PC-3 (cell line): ENCODE results near the gene FOXI1.

Experiments used
- EZH2 ChIP-seq: fragments of 300-600 bp; sonication (generic); IDR thresholded peaks from one replicate; pipeline ENCODE4 v1.6.1; 2017; ENCODE audit warnings: antibody characterized with exemption, mild to moderate bottlenecking, low read length; ENCODE audit not compliant: unreplicated experiment
- TF ChIP-seq, protein P1 (sequence below): fragments of 300-600 bp; sonication (generic); conservative IDR thresholded peaks from 2 replicates; pipeline ENCODE4 v1.5.1; 2017; ENCODE audit warnings: antibody characterized with exemption, low read depth, mild to moderate bottlenecking, low read length

DNA sequence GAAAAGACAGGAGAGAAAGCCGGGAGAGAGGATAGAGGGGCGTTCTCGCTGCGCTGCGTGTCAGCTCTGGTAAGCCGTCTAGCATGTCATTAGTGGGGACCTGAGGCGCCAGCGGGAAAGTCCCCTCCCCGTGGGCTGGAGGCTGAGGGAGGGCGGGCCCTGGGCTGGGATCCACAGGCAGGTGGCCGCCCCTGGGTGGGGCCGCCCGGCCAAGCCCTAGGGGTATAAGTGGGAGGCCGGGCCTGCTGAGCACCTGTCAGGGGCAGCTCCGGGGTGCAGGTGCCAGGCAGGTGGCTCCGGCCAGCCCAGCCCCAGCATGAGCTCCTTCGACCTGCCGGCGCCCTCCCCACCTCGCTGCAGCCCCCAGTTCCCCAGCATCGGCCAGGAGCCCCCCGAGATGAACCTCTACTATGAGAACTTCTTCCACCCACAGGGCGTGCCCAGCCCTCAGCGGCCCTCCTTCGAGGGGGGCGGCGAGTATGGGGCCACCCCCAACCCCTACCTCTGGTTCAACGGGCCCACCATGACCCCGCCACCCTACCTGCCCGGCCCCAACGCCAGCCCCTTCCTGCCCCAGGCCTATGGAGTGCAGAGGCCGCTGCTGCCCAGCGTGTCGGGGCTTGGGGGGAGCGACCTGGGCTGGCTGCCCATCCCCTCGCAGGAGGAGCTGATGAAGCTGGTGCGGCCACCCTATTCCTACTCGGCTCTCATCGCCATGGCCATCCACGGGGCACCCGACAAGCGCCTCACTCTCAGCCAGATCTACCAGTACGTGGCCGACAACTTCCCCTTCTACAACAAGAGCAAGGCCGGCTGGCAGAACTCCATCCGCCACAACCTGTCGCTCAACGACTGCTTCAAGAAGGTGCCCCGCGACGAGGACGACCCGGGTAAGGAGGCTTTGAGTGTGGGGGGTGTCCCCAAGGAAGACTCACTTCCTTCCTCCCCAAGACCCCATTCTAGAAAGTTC is at the start of gene FOXI1:
- TF ChIP-seq EZH2, result no peak
- TF ChIP-seq, protein P1, sequence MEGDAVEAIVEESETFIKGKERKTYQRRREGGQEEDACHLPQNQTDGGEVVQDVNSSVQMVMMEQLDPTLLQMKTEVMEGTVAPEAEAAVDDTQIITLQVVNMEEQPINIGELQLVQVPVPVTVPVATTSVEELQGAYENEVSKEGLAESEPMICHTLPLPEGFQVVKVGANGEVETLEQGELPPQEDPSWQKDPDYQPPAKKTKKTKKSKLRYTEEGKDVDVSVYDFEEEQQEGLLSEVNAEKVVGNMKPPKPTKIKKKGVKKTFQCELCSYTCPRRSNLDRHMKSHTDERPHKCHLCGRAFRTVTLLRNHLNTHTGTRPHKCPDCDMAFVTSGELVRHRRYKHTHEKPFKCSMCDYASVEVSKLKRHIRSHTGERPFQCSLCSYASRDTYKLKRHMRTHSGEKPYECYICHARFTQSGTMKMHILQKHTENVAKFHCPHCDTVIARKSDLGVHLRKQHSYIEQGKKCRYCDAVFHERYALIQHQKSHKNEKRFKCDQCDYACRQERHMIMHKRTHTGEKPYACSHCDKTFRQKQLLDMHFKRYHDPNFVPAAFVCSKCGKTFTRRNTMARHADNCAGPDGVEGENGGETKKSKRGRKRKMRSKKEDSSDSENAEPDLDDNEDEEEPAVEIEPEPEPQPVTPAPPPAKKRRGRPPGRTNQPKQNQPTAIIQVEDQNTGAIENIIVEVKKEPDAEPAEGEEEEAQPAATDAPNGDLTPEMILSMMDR, result no peak
